Measurements from ENCODE around the gene ADGRG2. TPM values are rescaled to one million over a fixed set of nuclear protein-coding genes. Genes with fewer than 3 reads are reported as not detected.

Gene ADGRG2
- total RNA-seq, 1 donor from 2014 or later: 0.15 TPM

DNA sequence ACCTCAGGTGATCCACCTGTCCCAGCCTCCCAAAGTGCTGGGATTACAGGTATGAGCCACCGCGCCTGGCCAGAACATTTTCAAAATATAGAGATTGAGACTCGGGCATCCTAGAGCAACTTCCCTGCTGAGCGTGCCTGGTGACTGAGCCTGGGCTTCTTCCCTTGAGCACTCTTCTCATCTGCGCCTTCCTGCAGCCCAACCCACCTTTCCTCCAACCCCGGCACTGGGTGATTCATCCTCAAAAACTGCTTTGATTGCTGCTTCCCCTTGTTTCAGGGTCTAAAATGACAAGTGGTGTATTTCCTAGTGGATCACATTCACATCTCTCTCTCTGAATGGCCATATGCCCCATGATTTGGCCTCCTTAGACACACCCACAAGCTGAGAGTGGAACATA lies 176.1 kb downstream of the ADGRG2 start:
- peaks cover 24% of the 10 kb centered on the region for H3K9me3 Mint-ChIP-seq (ENCODE audit: low read depth)
- H3K27me3 Mint-ChIP-seq (ENCODE audit: low read depth): no peaks in the 10 kb centered on the region
- peaks cover 23% of the 10 kb centered on the region for H3K4me1 Mint-ChIP-seq (ENCODE audit: low read depth)
- H3K27ac Mint-ChIP-seq (ENCODE audit: unreplicated experiment): no peak overlapping the region
- DNase-seq (ENCODE audit: low spot score): no peak
- H3K4me3 Mint-ChIP-seq (ENCODE audit: unreplicated experiment): no peak overlapping the region
- peaks cover 8% of the 10 kb centered on the region for H3K36me3 Mint-ChIP-seq (ENCODE audit: low read depth)
- TF ChIP-seq, protein P1, sequence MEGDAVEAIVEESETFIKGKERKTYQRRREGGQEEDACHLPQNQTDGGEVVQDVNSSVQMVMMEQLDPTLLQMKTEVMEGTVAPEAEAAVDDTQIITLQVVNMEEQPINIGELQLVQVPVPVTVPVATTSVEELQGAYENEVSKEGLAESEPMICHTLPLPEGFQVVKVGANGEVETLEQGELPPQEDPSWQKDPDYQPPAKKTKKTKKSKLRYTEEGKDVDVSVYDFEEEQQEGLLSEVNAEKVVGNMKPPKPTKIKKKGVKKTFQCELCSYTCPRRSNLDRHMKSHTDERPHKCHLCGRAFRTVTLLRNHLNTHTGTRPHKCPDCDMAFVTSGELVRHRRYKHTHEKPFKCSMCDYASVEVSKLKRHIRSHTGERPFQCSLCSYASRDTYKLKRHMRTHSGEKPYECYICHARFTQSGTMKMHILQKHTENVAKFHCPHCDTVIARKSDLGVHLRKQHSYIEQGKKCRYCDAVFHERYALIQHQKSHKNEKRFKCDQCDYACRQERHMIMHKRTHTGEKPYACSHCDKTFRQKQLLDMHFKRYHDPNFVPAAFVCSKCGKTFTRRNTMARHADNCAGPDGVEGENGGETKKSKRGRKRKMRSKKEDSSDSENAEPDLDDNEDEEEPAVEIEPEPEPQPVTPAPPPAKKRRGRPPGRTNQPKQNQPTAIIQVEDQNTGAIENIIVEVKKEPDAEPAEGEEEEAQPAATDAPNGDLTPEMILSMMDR (IDR thresholded peaks at IDR 0.05): no peak

DNA sequence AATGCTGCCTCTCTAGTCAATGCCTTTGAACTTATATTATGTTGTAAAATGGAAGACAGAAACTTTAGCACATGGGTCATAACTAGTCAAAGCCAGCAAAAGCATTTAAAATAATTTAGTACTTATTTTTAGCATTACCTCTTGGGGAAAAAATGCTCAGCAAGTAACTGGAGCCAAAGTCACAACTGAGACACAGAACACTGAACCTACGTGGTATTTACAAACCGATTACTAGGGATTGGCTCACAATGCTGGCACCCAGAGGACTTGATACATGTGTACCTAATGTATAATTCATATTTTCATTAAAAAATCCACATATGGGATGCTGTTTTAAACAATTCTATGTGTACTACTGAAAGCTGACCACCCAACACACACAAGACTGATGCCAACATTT lies 176.8 kb downstream of the ADGRG2 start:
- DNase-seq (ENCODE audit: low spot score): no peak
- H3K4me3 Mint-ChIP-seq (ENCODE audit: unreplicated experiment): no peak overlapping the region
- peaks cover 26% of the 10 kb centered on the region for H3K9me3 Mint-ChIP-seq (ENCODE audit: low read depth)
- H3K4me1 Mint-ChIP-seq (ENCODE audit: low read depth): peaks cover 23% of the 10 kb centered on the region
- peaks cover 8% of the 10 kb centered on the region for H3K36me3 Mint-ChIP-seq (ENCODE audit: low read depth)
- no peak overlapping the region for H3K27ac Mint-ChIP-seq (ENCODE audit: unreplicated experiment)
- TF ChIP-seq, protein P1 (IDR thresholded peaks at IDR 0.05): no peak
- no peaks in the 10 kb centered on the region for H3K27me3 Mint-ChIP-seq (ENCODE audit: low read depth)

DNA sequence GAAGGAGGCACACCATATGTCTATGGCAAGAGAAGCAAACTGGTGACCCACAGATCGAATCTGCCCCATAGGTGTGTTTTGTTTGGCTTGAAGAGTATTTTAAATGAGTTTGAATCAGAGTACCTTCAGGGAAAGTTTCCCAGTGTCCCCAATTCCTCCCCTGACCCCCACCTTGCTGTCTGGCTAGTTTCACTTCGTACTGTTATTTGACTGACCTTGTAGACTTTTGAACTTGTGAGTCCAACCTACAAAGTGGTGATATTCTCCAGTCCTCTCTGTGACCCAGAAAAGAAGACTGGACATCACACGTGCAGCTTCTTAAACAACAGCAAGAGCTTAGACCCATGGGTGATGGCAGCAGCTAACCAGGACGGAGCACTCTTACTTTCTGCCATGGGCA lies 177.8 kb downstream of the ADGRG2 start:
- Mint-ChIP-seq H3K4me1 (ENCODE audit: low read depth) (peaks cover 23% of the 10 kb centered on the region), H3K27ac (ENCODE audit: unreplicated experiment) (no peak overlapping the region), H3K27me3 (ENCODE audit: low read depth) (no peaks in the 10 kb centered on the region), H3K36me3 (ENCODE audit: low read depth) (peaks cover 7% of the 10 kb centered on the region), H3K9me3 (ENCODE audit: low read depth) (peaks cover 21% of the 10 kb centered on the region), H3K4me3 (ENCODE audit: unreplicated experiment) (no peak overlapping the region)
- TF ChIP-seq, protein P1 (IDR thresholded peaks at IDR 0.05): no peak
- no peak for DNase-seq (ENCODE audit: low spot score)

DNA sequence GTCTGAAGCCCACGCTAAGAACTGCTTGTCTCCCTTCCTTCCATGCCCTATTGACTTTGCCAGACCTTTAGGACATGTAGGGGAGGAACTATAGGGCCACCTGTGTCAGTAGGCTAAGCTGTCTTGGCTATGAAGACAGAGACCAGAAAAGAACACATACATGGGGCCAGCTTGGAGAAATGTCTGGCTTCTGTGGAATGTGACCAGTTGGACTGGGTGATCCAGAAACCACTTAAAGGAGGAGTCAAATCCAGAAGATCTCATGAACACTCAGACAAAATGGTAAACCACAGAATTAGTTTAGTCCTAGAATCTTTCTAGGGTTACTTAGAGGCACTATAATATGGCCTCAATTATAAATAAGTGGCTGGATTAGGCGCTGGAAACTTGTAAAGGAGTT lies 180.4 kb downstream of the ADGRG2 start:
- Mint-ChIP-seq H3K27ac (ENCODE audit: unreplicated experiment) (no peak overlapping the region), H3K36me3 (ENCODE audit: low read depth) (peaks cover 8% of the 10 kb centered on the region), H3K9me3 (ENCODE audit: low read depth) (peaks cover 21% of the 10 kb centered on the region), H3K4me3 (ENCODE audit: unreplicated experiment) (no peak overlapping the region), H3K27me3 (ENCODE audit: low read depth) (no peaks in the 10 kb centered on the region), H3K4me1 (ENCODE audit: low read depth) (peaks cover 27% of the 10 kb centered on the region)
- TF ChIP-seq, protein P1 (IDR thresholded peaks at IDR 0.05): no peak
- DNase-seq (ENCODE audit: low spot score): no peak

Other genes starting within 250 kb of the ADGRG2 start
- gene PHKA2, start 138.4 kb downstream of the ADGRG2 start, total RNA-seq: 15.5 to 16.9 TPM (median 16.2 TPM) in 3 replicates
- gene PDHA1, start 221.5 kb upstream of the ADGRG2 start, total RNA-seq: 119 to 134 TPM (median 129 TPM) in 3 replicates

Data from chondrocyte (in vitro differentiated cells).